ENCODE results near the gene CSMD2.

Gene CSMD2

GRCh38 chr1:34066166-34066565 is 98.9 kb downstream of the CSMD2 start:
- H2AFZ ChIP-seq (ENCODE audit: low read depth, low read length): no peak overlapping the region
- H3K4me1 ChIP-seq (ENCODE audit: control insufficient read depth, insufficient read depth, low read depth, low read length): no peaks in the 10 kb centered on the region
- H3K36me3 ChIP-seq (ENCODE audit: control insufficient read depth in 1 of 2, insufficient read depth in 2 of 2, low read depth in 1 of 2, low read length in 2 of 2): no peaks in the 10 kb centered on the region
- H3K4me3 ChIP-seq (ENCODE audit: insufficient read depth in 1 of 2, low read depth in 1 of 2, low read length in 2 of 2): no peak overlapping the region
- H3K9ac ChIP-seq (ENCODE audit: low read length): no peak overlapping the region
- H2BK15ac ChIP-seq (ENCODE audit: low read depth, poor library complexity, severe bottlenecking): no peak overlapping the region
- H4K8ac ChIP-seq (ENCODE audit: low read length): no peak overlapping the region
- no peak overlapping the region for H3K4ac ChIP-seq (ENCODE audit: low read depth in 1 of 2, low read length in 2 of 2)
- no peak overlapping the region for H4K91ac ChIP-seq (ENCODE audit: low read length)
- no peaks in the 10 kb centered on the region for H3K79me1 ChIP-seq (replicated peaks; ENCODE audit: low read length, poor library complexity, severe bottlenecking)
- DNase-seq: no peak
- no peak overlapping the region for H3K14ac ChIP-seq (ENCODE audit: low read length in 2 of 2)
- H3K23ac ChIP-seq (ENCODE audit: low read length in 2 of 2): no peak overlapping the region
- 44% methylated on average over 3 of the region's 6 CpGs for WGBS
- H3K9me3 ChIP-seq (ENCODE audit: control insufficient read depth, low read length): no peaks in the 10 kb centered on the region
- no peak overlapping the region for H3K18ac ChIP-seq (ENCODE audit: low read depth in 1 of 2, low read length in 2 of 2)
- no peak overlapping the region for H2BK5ac ChIP-seq (ENCODE audit: low read depth, low read length, poor library complexity, severe bottlenecking)
- H3K27me3 ChIP-seq (ENCODE audit: control insufficient read depth in 1 of 2, insufficient read depth in 1 of 2, low read length in 2 of 2): no peaks in the 10 kb centered on the region
- H3K4me2 ChIP-seq (ENCODE audit: low read length, poor library complexity, severe bottlenecking): no peak overlapping the region
- H2BK12ac ChIP-seq (ENCODE audit: low read length in 2 of 2): no peak overlapping the region
- H2AK5ac ChIP-seq (ENCODE audit: low read length, severe bottlenecking): no peak overlapping the region
- H3K27ac ChIP-seq (ENCODE audit: low read length, poor library complexity, severe bottlenecking): no peak overlapping the region
- no peak overlapping the region for H2BK120ac ChIP-seq (ENCODE audit: low read depth, low read length)

GRCh38 chr1:34065498-34065897 is 99.5 kb downstream of the CSMD2 start:
- H2BK5ac ChIP-seq (ENCODE audit: low read depth, low read length, poor library complexity, severe bottlenecking): no peak overlapping the region
- H3K4me3 ChIP-seq (ENCODE audit: insufficient read depth in 1 of 2, low read depth in 1 of 2, low read length in 2 of 2): no peak overlapping the region
- H3K4me2 ChIP-seq (ENCODE audit: low read length, poor library complexity, severe bottlenecking): no peak overlapping the region
- no peak overlapping the region for H3K18ac ChIP-seq (ENCODE audit: low read depth in 1 of 2, low read length in 2 of 2)
- no peak overlapping the region for H2AK5ac ChIP-seq (ENCODE audit: low read length, severe bottlenecking)
- no peak overlapping the region for H2BK15ac ChIP-seq (ENCODE audit: low read depth, poor library complexity, severe bottlenecking)
- H4K8ac ChIP-seq (ENCODE audit: low read length): no peak overlapping the region
- H3K79me1 ChIP-seq (replicated peaks; ENCODE audit: low read length, poor library complexity, severe bottlenecking): no peaks in the 10 kb centered on the region
- no peak overlapping the region for H2AFZ ChIP-seq (ENCODE audit: low read depth, low read length)
- no peak for DNase-seq
- no peak overlapping the region for H2BK12ac ChIP-seq (ENCODE audit: low read length in 2 of 2)
- no peak overlapping the region for H3K4ac ChIP-seq (ENCODE audit: low read depth in 1 of 2, low read length in 2 of 2)
- 71% methylated on average over 1 of the region's 2 CpGs for WGBS
- no peak overlapping the region for H3K27ac ChIP-seq (ENCODE audit: low read length, poor library complexity, severe bottlenecking)
- no peaks in the 10 kb centered on the region for H3K4me1 ChIP-seq (ENCODE audit: control insufficient read depth, insufficient read depth, low read depth, low read length)
- H2BK120ac ChIP-seq (ENCODE audit: low read depth, low read length): no peak overlapping the region
- H4K91ac ChIP-seq (ENCODE audit: low read length): no peak overlapping the region
- H3K14ac ChIP-seq (ENCODE audit: low read length in 2 of 2): no peak overlapping the region
- H3K27me3 ChIP-seq (ENCODE audit: control insufficient read depth in 1 of 2, insufficient read depth in 1 of 2, low read length in 2 of 2): no peaks in the 10 kb centered on the region
- no peak overlapping the region for H3K9ac ChIP-seq (ENCODE audit: low read length)
- H3K23ac ChIP-seq (ENCODE audit: low read length in 2 of 2): no peak overlapping the region
- H3K36me3 ChIP-seq (ENCODE audit: control insufficient read depth in 1 of 2, insufficient read depth in 2 of 2, low read depth in 1 of 2, low read length in 2 of 2): no peaks in the 10 kb centered on the region
- H3K9me3 ChIP-seq (ENCODE audit: control insufficient read depth, low read length): no peaks in the 10 kb centered on the region

DNA sequence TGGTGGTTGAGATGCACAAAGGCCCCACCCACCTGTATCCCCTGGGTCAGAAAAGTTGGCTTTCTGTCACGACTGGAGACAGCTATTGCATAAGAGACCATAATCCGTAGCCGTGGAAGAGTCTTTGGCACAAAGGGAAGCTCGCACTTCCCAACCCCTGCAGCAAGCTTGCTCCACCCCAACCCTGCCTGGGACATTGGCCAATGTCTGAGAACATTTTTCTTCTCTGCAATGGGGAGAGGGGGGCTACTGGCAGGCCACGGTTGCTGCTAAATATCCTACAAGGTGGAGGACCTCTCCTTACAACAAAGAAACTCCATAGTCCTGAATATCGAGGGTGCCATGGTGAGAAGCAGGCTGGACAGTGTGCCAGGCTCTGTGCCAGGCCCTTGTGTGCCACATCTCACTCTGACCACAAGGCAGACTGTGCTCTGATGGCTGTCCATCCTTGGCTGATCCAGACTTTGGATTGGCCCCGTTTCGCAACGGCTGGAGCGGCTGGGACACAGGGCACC is 104.1 kb downstream of the CSMD2 start:
- Histone ChIP-seq H3K4me2 (ENCODE audit: low read length, poor library complexity, severe bottlenecking) (no peak overlapping the region), H2BK5ac (ENCODE audit: low read depth, low read length, poor library complexity, severe bottlenecking) (peak overlapping the region; percentile 51), H3K14ac (ENCODE audit: low read length in 2 of 2) (peak overlapping the region in 1 of 2 experiments; percentile 21), H3K27me3 (ENCODE audit: control insufficient read depth in 1 of 2, insufficient read depth in 1 of 2, low read length in 2 of 2) (no peaks in the 10 kb centered on the region), H3K9me3 (ENCODE audit: control insufficient read depth, low read length) (no peaks in the 10 kb centered on the region), H3K18ac (ENCODE audit: low read depth in 1 of 2, low read length in 2 of 2) (no peak overlapping the region), H2BK15ac (ENCODE audit: low read depth, poor library complexity, severe bottlenecking) (no peak overlapping the region), H3K9ac (ENCODE audit: low read length) (no peak overlapping the region), H4K8ac (ENCODE audit: low read length) (no peak overlapping the region), H3K4ac (ENCODE audit: low read depth in 1 of 2, low read length in 2 of 2) (no peak overlapping the region), H2AFZ (ENCODE audit: low read depth, low read length) (no peak overlapping the region), H3K23ac (ENCODE audit: low read length in 2 of 2) (no peak overlapping the region), H3K36me3 (ENCODE audit: control insufficient read depth in 1 of 2, insufficient read depth in 2 of 2, low read depth in 1 of 2, low read length in 2 of 2) (no peaks in the 10 kb centered on the region), H2AK5ac (ENCODE audit: low read length, severe bottlenecking) (no peak overlapping the region), H4K91ac (ENCODE audit: low read length) (no peak overlapping the region), H3K4me1 (ENCODE audit: control insufficient read depth, insufficient read depth, low read depth, low read length) (no peaks in the 10 kb centered on the region), H2BK12ac (ENCODE audit: low read length in 2 of 2) (no peak overlapping the region), H3K27ac (ENCODE audit: low read length, poor library complexity, severe bottlenecking) (no peak overlapping the region), H3K79me1 (replicated peaks; ENCODE audit: low read length, poor library complexity, severe bottlenecking) (no peaks in the 10 kb centered on the region), H3K4me3 (ENCODE audit: insufficient read depth in 1 of 2, low read depth in 1 of 2, low read length in 2 of 2) (no peak overlapping the region), H2BK120ac (ENCODE audit: low read depth, low read length) (no peak overlapping the region)
- DNase-seq: no peak
- WGBS: 72% methylated on average over 8 of the region's 10 CpGs

GRCh38 chr1:34060187-34060730 is 104.8 kb downstream of the CSMD2 start:
- no peak overlapping the region for H2AK5ac ChIP-seq (ENCODE audit: low read length, severe bottlenecking)
- H3K36me3 ChIP-seq (ENCODE audit: control insufficient read depth in 1 of 2, insufficient read depth in 2 of 2, low read depth in 1 of 2, low read length in 2 of 2): no peaks in the 10 kb centered on the region
- no peak for DNase-seq
- H4K8ac ChIP-seq (ENCODE audit: low read length): no peak overlapping the region
- H2BK12ac ChIP-seq (ENCODE audit: low read length in 2 of 2): no peak overlapping the region
- no peak overlapping the region for H2BK120ac ChIP-seq (ENCODE audit: low read depth, low read length)
- H3K4me2 ChIP-seq (ENCODE audit: low read length, poor library complexity, severe bottlenecking): no peak overlapping the region
- H3K4ac ChIP-seq (ENCODE audit: low read depth in 1 of 2, low read length in 2 of 2): no peak overlapping the region
- no peak overlapping the region for H2BK15ac ChIP-seq (ENCODE audit: low read depth, poor library complexity, severe bottlenecking)
- no peaks in the 10 kb centered on the region for H3K27me3 ChIP-seq (ENCODE audit: control insufficient read depth in 1 of 2, insufficient read depth in 1 of 2, low read length in 2 of 2)
- H3K18ac ChIP-seq (ENCODE audit: low read depth in 1 of 2, low read length in 2 of 2): no peak overlapping the region
- no peaks in the 10 kb centered on the region for H3K9me3 ChIP-seq (ENCODE audit: control insufficient read depth, low read length)
- H3K14ac ChIP-seq (ENCODE audit: low read length in 2 of 2): no peak overlapping the region
- H3K9ac ChIP-seq (ENCODE audit: low read length): no peak overlapping the region
- H3K79me1 ChIP-seq (replicated peaks; ENCODE audit: low read length, poor library complexity, severe bottlenecking): no peaks in the 10 kb centered on the region
- no peak overlapping the region for H3K4me3 ChIP-seq (ENCODE audit: insufficient read depth in 1 of 2, low read depth in 1 of 2, low read length in 2 of 2)
- no peaks in the 10 kb centered on the region for H3K4me1 ChIP-seq (ENCODE audit: control insufficient read depth, insufficient read depth, low read depth, low read length)
- H2BK5ac ChIP-seq (ENCODE audit: low read depth, low read length, poor library complexity, severe bottlenecking): no peak overlapping the region
- H4K91ac ChIP-seq (ENCODE audit: low read length): no peak overlapping the region
- no peak overlapping the region for H3K23ac ChIP-seq (ENCODE audit: low read length in 2 of 2)
- H3K27ac ChIP-seq (ENCODE audit: low read length, poor library complexity, severe bottlenecking): no peak overlapping the region
- 74% methylated on average over 5 of the region's 5 CpGs for WGBS
- H2AFZ ChIP-seq (ENCODE audit: low read depth, low read length): no peak overlapping the region
